Stimulated activated CD8-positive, alpha-beta memory T cell treated with anti-CD3 and anti-CD28 coated beads, Interleukin-2, amount 100 ng/mL, for 1 hour (primary cell): ENCODE measurements around the gene CROCC.

Experiments used
- DNase-seq, 2 donors: peaks; one replicate each; pipeline ENCODE4 v3.0.0-alpha.2; 2020; ENCODE audit warnings: low read depth in 2 of 2

The CROCC gene

GRCh38 chr1:16983649-16984048 is 61.9 kb downstream of the CROCC start:
- DNase-seq, result no peak

- DNase-seq, result no peak
Observed at GRCh38 chr1:16984717-16985116, 63.0 kb downstream of the CROCC start.

GRCh38 chr1:16986113-16986512 is 64.4 kb downstream of the CROCC start:
- no peak for DNase-seq

- no peak for DNase-seq
Observed at GRCh38 chr1:16986560-16986959, 64.8 kb downstream of the CROCC start.

- DNase-seq, result no peak
Observed at GRCh38 chr1:16986962-16987361, 65.2 kb downstream of the CROCC start.

- DNase-seq, result no peak
Observed at GRCh38 chr1:16988210-16988609, 66.5 kb downstream of the CROCC start.

- no peak for DNase-seq
Observed at GRCh38 chr1:16989676-16990391, 68.1 kb downstream of the CROCC start.

- no peak for DNase-seq
Observed at GRCh38 chr1:16991571-16991970, 69.8 kb downstream of the CROCC start.

- no peak for DNase-seq
Observed at GRCh38 chr1:16992102-16992501, 70.4 kb downstream of the CROCC start.

- DNase-seq, result no peak
Observed at GRCh38 chr1:16992675-16993074, 70.9 kb downstream of the CROCC start.

GRCh38 chr1:16993521-16994038 is 71.8 kb downstream of the CROCC start:
- no peak for DNase-seq

GRCh38 chr1:16996845-16997244 is 75.1 kb downstream of the CROCC start:
- no peak for DNase-seq

- DNase-seq, result no peak
Observed at GRCh38 chr1:16998589-16998988, 76.9 kb downstream of the CROCC start.

- DNase-seq, result no peak
Observed at GRCh38 chr1:16999863-17000262, 78.1 kb downstream of the CROCC start.

GRCh38 chr1:17001760-17002523 is 80.2 kb downstream of the CROCC start:
- DNase-seq, result no peak

- no peak for DNase-seq
Observed at GRCh38 chr1:17002524-17002902, 80.8 kb downstream of the CROCC start.

- DNase-seq, result no peak
Observed at GRCh38 chr1:17004466-17005364, 83.0 kb downstream of the CROCC start.

GRCh38 chr1:17005365-17005740 is 83.6 kb downstream of the CROCC start:
- no peak for DNase-seq

GRCh38 chr1:17007121-17007520 is 85.4 kb downstream of the CROCC start:
- DNase-seq, result no peak

- no peak for DNase-seq
Observed at GRCh38 chr1:17008208-17008855, 86.6 kb downstream of the CROCC start.

- DNase-seq, result no peak
Observed at GRCh38 chr1:17009706-17010105, 88.0 kb downstream of the CROCC start.

- no peak for DNase-seq
Observed at GRCh38 chr1:17011092-17011438, 89.3 kb downstream of the CROCC start.
